ENCODE results near the gene RASSF3.
"Not testable (repeated sequence)": the region's sequence is repeated elsewhere in the genome, so short reads cannot be mapped to it uniquely, and the experiment has no call there.

The RASSF3 gene

DNA sequence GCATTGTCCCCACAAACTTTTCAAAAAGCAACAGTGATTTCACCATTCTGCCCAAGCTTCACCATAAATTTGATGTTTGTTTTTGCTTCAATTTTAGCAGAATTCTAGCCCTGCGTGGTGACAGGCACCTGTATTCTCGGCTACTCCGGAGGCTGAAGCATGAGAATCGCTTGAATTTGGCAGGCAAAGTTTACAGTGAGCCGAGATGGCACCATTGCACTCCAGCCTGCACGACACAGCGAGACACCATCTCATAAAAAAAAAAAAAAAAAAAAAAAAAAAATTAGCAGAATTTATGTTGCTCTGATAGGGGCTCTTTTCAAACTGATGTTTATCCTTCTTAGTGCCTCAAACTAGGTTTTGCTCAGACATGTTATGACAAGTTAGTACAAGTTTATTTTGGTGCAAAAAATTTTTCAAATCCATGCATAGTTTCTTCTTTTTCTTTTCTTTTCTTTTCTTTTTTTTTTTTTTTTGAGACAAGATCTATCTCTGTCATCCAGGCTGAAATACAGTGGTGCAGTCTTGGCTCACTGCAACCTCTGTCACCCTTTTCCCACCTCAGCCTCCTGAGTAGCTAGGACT is 24.3 kb downstream of the RASSF3 start:
- DNase-seq, result no peak

DNA sequence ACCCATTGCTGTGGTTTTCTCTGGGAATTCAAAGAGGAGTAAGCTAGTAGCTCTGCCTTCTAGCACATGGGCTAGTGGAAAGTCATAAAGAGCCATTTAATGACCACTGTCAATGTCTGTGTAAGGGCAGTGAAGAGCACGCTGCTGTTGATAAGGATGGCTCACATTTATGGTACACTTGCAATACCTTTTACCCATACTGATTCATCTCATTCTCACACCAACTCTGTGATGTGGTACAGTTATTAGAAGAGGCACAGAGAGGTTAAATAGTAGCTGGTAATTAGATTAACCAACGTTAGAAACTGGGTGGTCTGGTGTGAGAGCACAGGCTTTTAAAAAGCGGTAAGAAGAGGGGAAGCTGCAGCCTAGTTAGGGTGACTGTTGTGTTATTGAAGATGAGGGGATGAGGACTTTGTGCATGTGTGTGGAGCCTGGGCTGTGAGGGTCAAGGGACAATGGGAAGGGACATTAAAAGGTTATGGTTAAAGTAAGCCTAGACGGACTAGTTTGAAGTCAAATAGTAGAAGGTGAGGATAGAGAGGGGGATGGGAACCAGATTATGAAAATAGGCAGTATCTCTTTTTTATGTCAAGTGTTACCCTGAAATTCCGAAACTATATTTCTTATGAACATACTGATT is 25.2 kb downstream of the RASSF3 start:
- DNase-seq, result no peak

DNA sequence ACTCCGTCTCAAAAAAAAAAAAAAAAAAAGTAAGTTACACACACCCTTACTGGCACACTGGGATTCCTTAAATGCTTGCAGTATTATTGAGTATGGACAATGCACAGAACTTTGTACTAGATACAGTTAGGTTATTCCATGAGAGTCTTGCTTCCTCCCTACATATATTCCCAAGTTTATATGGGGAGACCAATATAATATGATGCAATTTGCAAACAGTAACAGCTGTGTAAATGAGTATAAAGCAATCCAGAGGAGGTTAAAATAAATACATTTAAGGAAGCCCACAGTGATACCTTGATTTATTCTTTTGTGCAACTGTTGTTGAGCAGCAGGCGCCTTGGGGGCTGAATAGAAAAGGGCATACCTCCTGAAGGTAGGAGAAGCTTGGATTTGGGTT is 26.6 kb downstream of the RASSF3 start:
- DNase-seq, result no peak

DNA sequence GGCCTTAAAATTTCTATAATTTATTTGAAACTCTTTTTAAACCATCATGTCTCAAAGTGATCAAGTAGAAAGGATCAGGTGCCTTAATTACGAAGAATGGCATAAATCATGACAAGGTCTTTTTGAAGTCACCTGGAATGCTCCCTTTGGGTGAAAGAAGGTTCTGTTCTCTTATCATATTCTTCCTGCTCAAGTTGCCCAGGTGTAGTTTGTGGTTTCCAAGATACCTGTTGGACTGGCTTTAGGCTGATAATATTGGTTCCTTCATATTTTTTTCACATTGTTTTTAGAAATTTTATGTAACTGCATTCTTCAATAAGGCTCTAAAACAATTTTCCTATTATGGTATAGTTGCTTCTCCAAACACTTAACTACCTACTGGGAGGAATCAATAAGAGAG is 29.2 kb downstream of the RASSF3 start:
- DNase-seq, result no peak

DNA sequence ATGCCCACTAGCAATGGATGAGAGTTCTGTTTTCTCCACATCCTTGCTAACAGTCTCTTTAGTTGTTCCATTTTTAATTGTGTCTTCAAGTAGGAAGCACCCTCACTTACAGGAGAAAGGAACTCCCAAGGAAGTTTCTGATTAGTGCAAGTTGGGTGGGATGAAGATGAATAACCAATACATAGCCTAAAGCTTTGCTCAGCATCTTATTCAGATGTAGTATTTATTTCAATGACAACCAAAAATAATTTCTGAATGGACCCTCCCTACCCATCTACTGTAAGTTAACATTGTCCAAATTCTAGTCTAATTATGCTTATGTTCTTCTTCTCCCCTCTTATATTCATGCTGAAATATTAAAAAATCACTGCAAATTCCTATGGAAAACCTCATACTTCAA is 36.0 kb downstream of the RASSF3 start:
- DNase-seq, result no peak

DNA sequence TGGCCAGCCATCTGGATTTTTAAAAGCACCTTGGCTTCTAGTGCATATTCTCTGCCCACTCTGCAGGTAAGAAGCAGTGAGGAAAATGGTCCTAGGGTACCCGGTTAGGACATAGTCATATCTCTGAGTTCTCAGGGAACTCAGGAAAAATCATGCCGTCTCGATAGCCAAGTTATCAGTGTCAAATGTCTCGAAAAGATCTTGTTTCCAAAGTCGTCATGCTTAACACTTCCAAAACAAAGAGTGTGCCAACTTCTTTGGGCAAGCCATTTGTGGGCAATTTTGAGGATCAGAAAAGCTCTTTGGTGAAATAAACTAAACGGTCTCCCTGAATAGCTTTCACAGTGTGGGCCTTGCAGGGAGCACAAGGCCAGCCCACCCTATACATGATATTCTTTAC is 39.2 kb downstream of the RASSF3 start:
- no peak for DNase-seq

DNA sequence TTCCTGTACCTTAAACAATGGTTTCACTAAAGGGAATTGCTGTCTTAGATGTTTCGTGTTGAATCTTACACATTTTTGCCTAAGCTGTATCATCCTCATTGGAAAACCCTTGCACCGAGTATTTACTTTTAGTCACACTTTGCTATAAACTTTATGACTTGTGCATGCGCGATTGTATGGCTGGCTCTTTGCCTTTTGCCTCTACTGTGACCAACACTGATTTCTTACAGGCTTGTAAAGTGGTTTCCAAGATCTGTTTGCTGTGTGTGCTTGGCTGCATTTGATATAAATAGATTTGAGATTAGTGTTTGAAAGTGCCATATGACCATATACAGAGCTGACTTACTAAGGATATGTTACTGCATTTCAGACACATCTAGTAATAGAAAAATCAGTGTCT is 40.5 kb downstream of the RASSF3 start:
- no peak for DNase-seq

DNA sequence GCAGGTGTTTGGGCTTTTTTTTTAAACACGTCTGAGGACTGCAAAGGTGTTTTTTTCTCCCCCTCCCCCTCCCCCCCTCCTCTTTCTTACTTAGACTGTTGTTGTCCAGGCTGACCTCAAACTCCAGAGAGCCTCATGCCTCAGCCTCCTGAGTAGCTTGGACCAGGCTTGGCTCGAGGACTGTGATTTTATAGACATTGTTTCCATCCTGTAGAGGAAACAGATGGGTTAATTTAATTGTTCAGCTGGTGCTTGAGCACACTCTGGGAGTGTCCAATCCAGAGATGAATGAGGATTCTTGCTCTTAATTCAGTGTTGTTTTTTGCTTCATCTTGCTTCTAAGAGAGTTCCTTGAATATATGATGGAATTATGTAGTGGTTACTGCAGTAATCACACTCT is 42.1 kb downstream of the RASSF3 start:
- DNase-seq, result no peak

DNA sequence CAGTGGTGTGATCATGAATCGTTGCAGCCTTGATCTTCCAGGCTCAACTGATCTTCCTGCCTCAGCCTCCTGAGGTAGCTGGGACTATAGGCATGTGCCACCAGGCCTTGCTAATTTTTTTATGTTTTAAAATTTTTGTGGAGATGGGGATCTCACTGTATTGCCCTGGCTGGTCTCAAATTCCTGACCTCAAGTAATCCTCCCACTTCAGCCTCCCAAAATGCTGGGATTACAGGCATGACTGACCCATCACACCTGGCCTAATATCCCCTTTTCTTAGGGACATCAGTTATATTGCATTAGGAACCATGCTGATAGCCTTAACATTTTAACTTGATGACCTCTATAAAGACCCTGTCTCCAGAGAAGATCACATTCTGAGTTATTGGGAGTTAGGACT is 42.8 kb downstream of the RASSF3 start:
- DNase-seq, result no peak

DNA sequence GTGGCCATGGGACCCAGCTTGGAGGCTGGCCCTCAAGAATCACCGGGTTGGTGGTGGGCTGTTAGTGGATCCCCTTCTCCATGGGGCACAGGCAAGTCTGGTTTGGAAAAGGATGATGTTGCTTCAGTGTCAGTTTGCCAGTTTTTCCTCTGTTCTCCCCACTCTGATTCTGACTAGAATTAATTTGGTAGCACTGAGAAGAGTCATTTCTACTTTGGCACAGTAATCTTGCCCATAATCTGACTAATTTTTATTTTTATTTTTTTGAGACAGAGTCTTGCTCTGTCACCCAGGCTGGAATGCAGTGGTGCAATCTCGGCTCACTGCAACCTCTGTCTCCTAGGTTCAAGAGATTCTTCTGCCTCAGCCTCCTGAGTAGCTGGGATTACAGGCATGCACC is 43.6 kb downstream of the RASSF3 start:
- DNase-seq, result not testable (repeated sequence)

DNA sequence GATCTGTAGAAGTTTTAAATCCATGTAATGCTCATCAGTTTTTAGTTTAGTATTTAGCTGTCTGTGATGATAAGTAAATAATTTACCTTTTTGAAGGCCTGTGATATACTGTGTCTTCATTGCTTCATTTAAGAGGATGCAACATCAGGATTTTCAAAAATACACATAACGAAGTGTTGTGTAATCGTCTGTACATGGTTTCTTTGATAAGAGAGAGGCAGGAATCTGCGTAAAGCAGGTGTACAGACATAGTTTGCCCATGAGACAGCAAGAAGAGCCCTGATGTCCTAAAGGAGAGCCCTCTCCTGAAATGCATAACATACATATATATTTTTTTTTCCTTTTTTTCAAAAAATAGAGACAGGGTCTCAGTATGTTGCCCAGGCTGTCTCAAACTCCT is 44.8 kb downstream of the RASSF3 start:
- no peak for DNase-seq

DNA sequence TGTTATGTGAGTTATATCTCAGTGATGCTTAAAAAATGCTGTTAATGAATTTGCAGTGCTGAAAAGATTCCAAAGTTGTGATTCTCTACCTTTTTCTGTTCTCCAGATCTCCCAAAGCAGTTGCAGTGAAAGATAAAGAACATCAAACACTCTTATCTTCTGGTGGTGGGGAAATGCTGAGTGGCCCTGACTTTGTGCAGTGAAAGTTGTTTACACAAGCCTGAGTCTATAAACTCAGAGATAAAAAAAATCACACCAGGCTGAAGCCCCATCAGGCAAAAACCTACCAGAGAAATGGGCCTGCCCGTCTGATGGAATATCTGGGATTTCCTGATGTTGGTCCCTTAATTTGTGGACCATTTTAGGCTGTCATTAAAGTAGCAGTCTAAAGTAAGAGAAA is 46.1 kb downstream of the RASSF3 start:
- DNase-seq, result no peak

DNA sequence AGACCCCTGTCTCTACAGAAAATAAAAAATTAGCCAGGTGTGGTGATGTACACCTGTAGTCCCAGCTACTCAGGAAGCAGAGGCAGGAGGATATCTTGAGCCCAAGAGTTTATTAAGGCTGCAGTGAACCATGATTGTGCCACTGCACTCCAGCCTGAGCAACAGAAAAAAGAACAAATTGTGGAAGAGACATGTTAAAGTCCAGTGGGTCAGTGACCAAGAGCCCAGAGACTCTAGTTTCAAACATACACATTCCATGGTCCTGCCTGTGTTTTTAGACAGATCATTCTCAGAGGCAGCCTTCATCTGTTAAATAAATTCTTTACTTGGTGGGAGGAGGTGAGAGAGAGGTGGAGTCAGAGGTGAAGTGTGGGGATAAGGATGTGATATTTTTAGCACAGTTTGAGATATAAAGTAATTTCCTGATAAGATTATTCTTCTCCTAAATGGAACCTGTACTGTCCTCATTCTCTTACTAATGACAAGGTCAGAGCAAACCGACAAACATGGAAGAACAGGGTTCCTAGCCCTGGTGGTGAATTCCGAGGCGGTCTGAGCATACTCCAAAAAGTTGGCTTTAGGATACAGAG is 48.7 kb downstream of the RASSF3 start:
- DNase-seq, result no peak

DNA sequence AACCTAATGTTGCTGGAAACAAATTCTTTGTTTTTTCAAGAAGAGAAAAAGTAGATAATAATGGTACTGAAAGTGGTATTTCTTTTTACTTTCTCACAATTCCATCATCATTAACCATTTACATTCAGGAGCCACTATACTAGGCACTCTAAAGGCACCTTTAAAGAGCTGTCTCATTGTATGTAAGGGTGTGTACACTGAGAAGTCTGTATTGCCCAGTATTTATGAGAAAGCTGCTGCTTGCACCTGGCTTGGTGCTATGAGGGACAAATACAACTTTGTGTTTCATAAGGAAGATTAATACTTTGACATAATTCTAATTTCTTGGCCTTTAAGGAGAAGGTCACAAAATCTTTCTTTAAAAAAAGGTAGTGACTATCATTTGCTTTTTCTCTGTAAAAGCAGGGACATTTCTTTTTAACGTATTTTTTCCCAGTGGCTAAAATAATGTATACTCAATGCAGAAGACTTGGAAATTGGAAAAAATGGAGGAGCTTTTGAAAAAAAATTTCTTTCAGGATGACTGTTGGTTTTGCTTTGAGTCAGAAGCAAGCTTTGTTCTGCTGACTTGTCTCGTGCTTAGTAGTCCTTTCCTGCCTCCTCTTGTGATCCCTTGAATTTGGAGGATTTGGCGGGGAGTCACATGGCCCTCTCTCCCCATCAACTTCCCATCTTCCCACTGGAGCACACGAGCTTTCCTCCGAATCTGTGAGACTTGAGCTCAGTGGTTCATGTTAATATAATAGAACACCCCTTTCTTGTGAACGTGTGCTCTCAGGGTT is 50.1 kb downstream of the RASSF3 start:
- DNase-seq, result no peak

DNA sequence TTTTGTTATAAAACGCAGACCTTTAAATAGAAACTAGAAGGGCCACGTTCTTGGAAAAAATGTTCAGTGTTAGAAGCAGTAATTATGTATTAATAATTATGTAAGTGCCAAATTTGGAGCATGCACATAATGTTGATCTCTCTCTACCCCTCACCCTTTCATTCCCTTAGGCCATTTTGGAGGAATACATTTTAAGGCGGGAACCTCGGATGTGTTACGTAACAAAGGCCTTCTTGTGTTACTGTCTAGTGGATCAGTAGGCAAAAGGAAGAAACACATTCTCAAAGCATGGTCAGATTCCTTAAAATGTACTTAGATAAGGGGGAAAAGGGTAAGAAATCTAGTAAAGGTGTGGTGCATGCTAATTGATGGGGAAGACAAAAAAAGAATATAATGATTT is 52.7 kb downstream of the RASSF3 start:
- DNase-seq, result no peak

DNA sequence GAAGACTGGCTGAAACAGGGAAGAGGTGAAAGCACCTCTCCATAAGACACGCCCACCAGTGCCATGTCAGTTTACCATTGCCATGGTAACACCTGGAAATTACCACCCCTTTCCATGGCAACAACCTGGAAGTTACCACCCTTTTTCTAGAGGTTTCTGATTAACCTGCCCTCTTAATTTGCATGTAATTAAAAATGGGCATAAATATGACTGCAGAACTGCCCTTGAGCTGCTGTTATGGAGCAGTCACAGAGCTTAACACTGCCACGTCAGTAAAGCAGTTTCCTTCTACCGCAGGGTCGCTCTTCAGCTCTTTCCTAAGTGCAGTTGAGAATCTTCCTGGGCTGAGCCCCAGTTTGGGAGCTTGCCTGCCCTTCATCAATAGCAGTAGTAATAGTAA is 55.2 kb downstream of the RASSF3 start:
- no peak for DNase-seq

DNA sequence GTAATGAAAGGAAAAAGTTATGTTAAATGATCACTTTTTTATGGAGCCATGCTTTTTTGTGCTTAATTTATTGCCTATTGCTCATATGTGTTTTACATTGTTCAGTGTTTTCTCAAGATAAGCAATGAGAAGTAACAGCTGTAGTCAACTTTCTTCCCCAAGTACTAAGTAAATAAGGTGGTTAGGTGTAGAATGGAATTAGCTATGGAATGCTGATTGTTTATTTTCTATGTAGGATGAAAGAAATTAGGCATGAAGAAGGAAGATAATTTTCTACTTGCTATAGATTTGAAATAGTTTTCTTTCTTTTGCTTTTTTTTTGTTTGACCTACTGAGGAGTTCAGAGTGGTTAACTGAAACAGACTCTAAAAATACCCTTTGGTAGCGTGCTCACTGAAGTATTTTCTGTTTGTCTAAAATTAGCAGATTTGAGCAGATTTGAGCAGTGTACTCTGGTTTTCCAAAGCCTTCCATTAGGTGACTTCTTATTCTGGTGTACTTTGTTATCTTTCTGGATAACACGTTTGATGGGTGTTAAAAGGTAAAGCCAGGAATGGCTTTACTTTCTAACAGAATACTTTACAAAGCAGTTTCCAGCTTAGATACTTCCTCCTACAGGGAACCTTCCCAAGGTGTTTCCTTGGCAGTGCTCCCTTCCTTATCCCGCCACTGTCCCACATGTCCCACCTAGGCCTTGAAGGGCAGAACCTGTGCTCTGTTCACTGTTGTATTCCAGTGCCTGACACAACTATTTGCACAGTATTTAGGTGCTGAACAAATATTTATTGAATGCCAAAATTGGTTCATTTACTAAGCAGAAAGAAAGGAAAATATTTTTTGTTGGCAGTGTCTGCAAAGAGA is 56.0 kb downstream of the RASSF3 start:
- no peak for DNase-seq

DNA sequence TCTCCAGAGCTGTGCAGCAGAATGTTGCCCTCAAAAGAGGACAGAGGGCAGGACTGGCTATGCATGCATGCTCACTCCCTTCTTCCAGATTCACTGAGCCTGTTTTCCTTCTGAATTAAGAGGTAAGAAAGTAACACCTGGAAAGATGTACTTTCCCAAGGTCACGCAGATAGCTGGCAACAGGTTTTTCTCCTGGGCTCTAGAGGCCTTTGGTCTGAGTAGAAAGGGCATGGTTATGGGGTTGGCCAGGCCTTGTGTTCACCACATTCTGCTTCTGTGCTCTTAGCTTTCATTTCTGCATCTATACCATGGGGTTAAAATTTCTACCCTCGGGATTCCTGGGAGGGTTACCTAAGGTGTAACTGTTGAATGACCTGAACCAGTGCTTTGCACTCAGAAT is 57.5 kb downstream of the RASSF3 start:
- no peak for DNase-seq

DNA sequence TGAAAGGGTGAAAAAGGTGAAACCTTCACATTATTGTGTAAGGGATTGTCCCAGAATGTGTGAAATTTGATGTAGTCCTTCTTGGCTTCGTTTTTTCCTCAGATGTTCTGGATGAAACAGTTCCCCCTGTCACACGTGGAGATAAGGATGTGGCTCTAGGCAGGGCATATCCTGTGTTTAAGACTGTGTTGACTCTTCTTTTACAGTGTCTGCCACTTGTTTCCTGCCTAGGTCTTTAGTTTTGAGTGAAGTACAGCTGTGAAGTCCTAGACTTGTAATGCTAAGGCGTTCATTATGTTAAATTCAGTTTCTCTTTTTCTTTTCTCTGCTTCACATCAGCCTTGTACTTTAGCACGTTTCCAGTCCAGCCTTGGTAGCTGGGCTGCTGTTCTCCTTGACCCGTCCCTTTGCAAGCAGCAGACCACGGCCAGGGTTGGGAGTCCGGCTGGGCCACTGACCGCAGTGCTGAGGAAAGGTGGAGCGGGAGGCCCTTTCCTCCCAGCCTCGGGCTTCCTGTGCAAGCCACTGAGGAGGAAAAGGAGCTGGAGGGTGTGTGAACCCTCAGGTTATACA is 59.1 kb downstream of the RASSF3 start:
- no peak for DNase-seq

DNA sequence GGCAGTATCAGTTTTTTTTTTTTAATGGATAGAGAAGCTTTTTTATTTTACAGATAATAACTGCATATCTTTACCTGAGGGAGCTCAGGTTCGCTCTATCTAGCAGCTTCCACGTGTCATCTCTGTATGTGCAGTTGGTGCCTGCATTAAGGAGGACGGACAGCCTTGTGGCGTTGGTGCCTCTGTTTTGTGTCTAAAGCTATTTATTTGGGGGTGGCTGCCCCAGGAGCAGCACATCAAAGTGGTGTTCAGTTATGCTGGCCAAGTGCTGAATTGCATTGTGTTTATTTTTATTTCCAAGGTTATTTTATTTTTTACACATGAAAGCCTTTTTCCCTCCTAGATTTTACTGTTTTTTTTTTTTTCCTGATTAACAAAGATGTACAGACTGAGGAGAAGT is 59.7 kb downstream of the RASSF3 start:
- no peak for DNase-seq

DNA sequence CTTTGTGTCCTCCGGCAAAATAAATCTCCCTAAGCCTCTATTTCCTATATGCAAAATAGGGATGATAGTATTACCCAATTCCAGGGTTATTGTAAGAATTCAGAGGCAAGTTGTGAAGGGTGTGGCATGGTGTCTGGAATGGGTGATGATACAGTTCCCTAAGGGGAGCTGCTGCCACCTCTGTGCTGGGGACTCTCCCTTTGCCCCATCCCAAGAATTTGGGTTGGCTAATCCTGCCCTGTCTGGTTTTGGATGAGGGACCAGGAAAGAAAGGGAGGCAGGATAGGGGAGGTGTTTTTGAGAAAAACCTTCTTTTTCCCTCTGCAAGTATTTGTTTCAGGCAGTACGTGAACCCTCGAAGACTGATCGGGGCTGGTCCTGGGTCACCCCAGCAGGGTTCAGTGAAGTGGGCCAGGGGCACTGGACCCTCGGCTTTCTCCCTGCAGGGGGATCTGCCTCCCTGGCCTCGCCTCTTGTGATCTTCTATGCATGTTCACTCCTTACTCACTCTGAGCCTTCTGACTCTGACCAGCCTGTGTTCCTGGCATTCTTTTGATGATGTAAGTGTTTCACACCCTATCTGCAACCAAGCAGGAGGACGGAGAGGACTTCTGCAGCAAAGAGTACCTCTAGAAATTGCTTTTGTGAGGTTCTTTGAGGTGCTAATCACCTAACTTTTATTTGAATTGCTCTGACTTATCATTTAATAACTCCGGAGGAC is 60.8 kb downstream of the RASSF3 start:
- no peak for DNase-seq

DNA sequence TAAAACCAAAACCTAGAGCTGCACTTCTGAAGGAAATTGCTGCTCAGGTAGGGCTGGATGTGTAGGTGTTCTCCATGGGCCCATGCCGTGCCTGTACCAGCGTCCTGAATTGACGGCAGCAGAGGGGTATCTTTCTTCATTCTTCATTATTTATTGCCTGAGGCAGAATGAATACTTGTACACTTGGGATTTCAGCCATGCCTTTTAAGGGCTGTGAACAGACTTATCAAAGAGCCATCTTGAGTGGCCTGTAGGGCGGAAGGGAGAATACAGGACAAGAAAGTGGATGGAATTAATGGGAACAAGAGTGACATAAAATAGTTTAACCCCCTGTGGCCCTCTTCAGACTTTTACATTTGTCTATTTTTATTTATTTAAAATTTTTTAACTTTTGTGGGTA is 61.4 kb downstream of the RASSF3 start:
- no peak for DNase-seq
